SHP77 (cell line): ENCODE data around the gene SMTNL2.
"Not testable (repeated sequence)": the region's sequence is repeated elsewhere in the genome, so short reads cannot be mapped to it uniquely, and the experiment has no call there.

ENCODE experiments used
- DNase-seq, 2 experiments: peaks; one replicate each; lab custom pipeline; 2025; lab: John Stamatoyannopoulos, UW

SMTNL2 gene

GRCh38 chr17:4560421-4560820 is 23.9 kb upstream of the SMTNL2 start, which contains the start of gene GGT6:
Gene GGT6, minus strand, starts transcription at chr17:4560577. Its CDS starts 56 bp downstream, at chr17:4560521.
- DNase-seq, result no peak

- DNase-seq, result no peak
These were observed 23.5 kb upstream of the SMTNL2 start for GRCh38 chr17:4560837-4561256.

- no peak for DNase-seq
These were observed 22.0 kb upstream of the SMTNL2 start for GRCh38 chr17:4562015-4562969.

GRCh38 chr17:4565209-4566141 is 18.9 kb upstream of the SMTNL2 start:
- DNase-seq, result peak; percentile 90 to 93

GRCh38 chr17:4566785-4567184 is 17.5 kb upstream of the SMTNL2 start:
- peak; percentile 79 to 81 for DNase-seq

GRCh38 chr17:4569591-4569990 is 14.7 kb upstream of the SMTNL2 start:
- DNase-seq, result no peak

GRCh38 chr17:4572131-4572530 is 12.2 kb upstream of the SMTNL2 start:
- DNase-seq, result no peak

GRCh38 chr17:4573115-4573514 is 11.2 kb upstream of the SMTNL2 start:
- DNase-seq, result no peak

- DNase-seq, result no peak
These were observed 10.7 kb upstream of the SMTNL2 start for GRCh38 chr17:4573669-4574068.

GRCh38 chr17:4574448-4575045 is 9.8 kb upstream of the SMTNL2 start:
- DNase-seq, result no peak

- DNase-seq, result no peak
These were observed 8.2 kb upstream of the SMTNL2 start for GRCh38 chr17:4576161-4576558.

GRCh38 chr17:4576729-4577322 is 7.5 kb upstream of the SMTNL2 start:
- no peak for DNase-seq

GRCh38 chr17:4577386-4577993 is 6.8 kb upstream of the SMTNL2 start:
- no peak for DNase-seq

GRCh38 chr17:4578349-4578748 is 6.0 kb upstream of the SMTNL2 start:
- not testable (repeated sequence) for DNase-seq

GRCh38 chr17:4579678-4580077 is 4.7 kb upstream of the SMTNL2 start:
- no peak for DNase-seq

GRCh38 chr17:4580291-4580690 is 4.0 kb upstream of the SMTNL2 start:
- DNase-seq, result no peak

- no peak for DNase-seq
These were observed 2.2 kb upstream of the SMTNL2 start for GRCh38 chr17:4582101-4582501.

GRCh38 chr17:4582691-4583090 is 1.6 kb upstream of the SMTNL2 start:
- DNase-seq, result no peak

- no peak for DNase-seq
These were observed 1.1 kb upstream of the SMTNL2 start for GRCh38 chr17:4583206-4583605.

GRCh38 chr17:4583782-4584100 is 588 bp upstream of the SMTNL2 start:
- no peak for DNase-seq

GRCh38 chr17:4584917-4585637 is 748 bp downstream of the SMTNL2 start:
- no peak for DNase-seq
